Measurements from ENCODE around the gene KIFC3. TPM values are rescaled to one million over a fixed set of nuclear protein-coding genes. Genes with fewer than 3 reads are reported as not detected.

KIFC3 gene
- total and polyA plus RNA-seq, 2 of the 13 experiments (the other 11 are each of a cell fraction or from before 2014, with no cell fraction given), result 42.1 to 45.3 TPM

GRCh38 chr16:57797526-57798266, 4.6 kb downstream of the KIFC3 start (continued):
- TF ChIP-seq ZNF724P (CRISPR knock-in tag; IDR thresholded peaks at IDR 0.05; ENCODE audit: borderline replicate concordance) (0 out of 2 replicates have a peak, but pooled peaks have one; percentile 25), PAF1 (CRISPR knock-in tag; IDR thresholded peaks at IDR 0.05) (no peak), ATF4 (CRISPR knock-in tag; IDR thresholded peaks at IDR 0.05) (peak in 1 of 2 experiments; percentile 36; a peak in 1 of 4 replicates), ZBTB2 (CRISPR knock-in tag; IDR thresholded peaks at IDR 0.05; ENCODE audit: low read depth) (no peak), MNT (IDR thresholded peaks at IDR 0.05) (no peak), YEATS2 (CRISPR knock-in tag; IDR thresholded peaks at IDR 0.05; ENCODE audit: borderline replicate concordance) (no peak; the same call in 1 of the 2 replicates), HOXD1 (CRISPR knock-in tag; IDR thresholded peaks at IDR 0.05) (no peak), THAP11 (CRISPR knock-in tag; IDR thresholded peaks at IDR 0.05) (peak; percentile 70), SIX4 (CRISPR knock-in tag; IDR thresholded peaks at IDR 0.05) (0 out of 2 replicates have a peak, but pooled peaks have one; percentile 7), SP2 (CRISPR knock-in tag; IDR thresholded peaks at IDR 0.05) (no peak), ZGPAT (CRISPR knock-in tag; IDR thresholded peaks at IDR 0.05) (peak; percentile 81; the same call in 1 of the 2 replicates), SIN3A (IDR thresholded peaks at IDR 0.05; ENCODE audit: borderline replicate concordance, low read depth, low read length) (peak; percentile 79; the same call in 1 of the 2 replicates), MEF2D (CRISPR knock-in tag; IDR thresholded peaks at IDR 0.05) (peak; percentile 55), EHMT2 (IDR thresholded peaks at IDR 0.05; ENCODE audit: borderline replicate concordance, low read depth, low read length) (no peak), ZBTB10 (CRISPR knock-in tag; IDR thresholded peaks at IDR 0.05; ENCODE audit: borderline replicate concordance) (no peak), ZNF354B (CRISPR knock-in tag; IDR thresholded peaks at IDR 0.05) (peak; percentile 48; the same call in 1 of the 2 replicates), ZNF512 (CRISPR knock-in tag; IDR thresholded peaks at IDR 0.05) (no peak), KDM1A (CRISPR knock-in tag; IDR thresholded peaks at IDR 0.05) (no peak), NR2F2 (IDR thresholded peaks at IDR 0.05; ENCODE audit: borderline replicate concordance, low read depth) (0 out of 2 replicates have a peak, but pooled peaks have one; percentile 13)

Measured in HepG2 (cell line).